ENCODE data around the gene PRMT7.

PRMT7 gene

DNA sequence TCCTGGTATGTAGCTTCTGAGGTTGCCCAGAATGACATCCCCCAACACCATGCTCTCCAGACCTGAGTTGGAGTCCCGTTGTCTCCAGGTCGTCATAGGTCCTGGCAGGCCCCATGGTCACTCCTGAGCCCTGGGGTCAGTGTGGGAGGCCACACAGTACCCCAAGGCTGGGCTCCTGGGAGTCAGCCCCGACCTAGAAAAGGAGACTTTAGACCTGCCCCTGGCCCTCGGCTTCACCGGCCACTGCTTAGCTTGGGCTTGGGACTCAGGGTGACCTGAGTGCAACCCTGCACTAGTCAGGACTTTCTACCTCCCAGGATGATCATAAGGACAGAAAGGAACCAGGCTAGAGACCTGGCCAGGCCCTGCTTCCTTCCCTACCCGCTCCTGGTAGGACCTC lies 65.8 kb downstream of the PRMT7 start:
- no peak for DNase-seq (ENCODE audit: low read depth)

DNA sequence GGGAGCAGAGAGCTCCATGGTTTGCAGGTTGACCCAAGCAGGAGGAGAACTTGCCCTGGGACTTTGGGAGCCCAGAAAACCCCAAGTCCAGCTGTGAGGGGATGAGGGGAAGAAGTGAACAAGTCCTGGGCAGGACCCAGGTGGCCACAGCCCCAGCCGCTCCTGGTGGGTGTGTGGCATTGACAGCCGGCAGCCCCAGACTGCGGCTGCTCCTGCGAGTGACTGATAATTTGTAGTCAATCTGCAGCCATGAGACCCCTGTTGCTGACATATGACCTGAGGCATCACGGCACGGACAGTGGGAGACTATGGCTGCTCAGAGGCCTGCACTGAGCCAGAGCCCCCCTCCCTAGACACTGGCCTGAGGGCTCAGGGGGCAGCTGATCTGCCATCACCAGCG lies 66.4 kb downstream of the PRMT7 start:
- no peak for DNase-seq (ENCODE audit: low read depth)

DNA sequence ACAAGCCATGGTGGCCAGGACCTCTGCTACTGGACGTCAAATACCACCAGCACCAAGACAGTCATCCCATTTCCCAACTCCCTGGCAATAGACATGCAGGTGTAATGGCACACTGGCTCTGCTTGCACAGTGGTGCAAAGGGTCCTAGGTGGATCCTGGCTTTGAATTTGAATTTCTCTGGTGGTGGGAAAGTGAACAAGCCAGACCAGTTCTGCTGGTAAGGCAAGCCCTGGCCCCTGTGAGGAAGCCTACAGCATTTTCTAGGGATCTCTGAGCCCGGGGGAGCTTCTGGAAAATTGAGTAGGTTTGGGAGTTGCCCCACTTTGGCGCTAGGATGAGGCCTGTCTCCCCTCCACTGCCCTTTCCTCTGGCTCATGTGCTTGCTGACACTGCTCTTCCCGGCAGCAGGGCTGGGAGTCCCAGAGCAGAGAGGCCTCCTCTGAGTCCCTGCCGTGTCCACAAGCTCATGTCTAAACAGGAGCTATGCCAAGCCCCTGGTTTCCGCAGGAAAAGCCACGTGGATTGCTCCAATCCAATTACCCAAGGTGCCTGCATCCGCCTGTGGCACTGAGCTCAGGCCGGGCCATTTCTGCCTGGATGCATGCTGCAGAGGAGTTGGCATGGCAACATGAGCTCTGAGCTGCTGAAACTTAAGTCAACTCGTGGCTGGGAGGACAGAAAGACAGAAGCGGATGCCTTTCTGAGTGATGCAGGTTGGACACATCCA lies 67.0 kb downstream of the PRMT7 start:
- DNase-seq (ENCODE audit: low read depth) = no peak

DNA sequence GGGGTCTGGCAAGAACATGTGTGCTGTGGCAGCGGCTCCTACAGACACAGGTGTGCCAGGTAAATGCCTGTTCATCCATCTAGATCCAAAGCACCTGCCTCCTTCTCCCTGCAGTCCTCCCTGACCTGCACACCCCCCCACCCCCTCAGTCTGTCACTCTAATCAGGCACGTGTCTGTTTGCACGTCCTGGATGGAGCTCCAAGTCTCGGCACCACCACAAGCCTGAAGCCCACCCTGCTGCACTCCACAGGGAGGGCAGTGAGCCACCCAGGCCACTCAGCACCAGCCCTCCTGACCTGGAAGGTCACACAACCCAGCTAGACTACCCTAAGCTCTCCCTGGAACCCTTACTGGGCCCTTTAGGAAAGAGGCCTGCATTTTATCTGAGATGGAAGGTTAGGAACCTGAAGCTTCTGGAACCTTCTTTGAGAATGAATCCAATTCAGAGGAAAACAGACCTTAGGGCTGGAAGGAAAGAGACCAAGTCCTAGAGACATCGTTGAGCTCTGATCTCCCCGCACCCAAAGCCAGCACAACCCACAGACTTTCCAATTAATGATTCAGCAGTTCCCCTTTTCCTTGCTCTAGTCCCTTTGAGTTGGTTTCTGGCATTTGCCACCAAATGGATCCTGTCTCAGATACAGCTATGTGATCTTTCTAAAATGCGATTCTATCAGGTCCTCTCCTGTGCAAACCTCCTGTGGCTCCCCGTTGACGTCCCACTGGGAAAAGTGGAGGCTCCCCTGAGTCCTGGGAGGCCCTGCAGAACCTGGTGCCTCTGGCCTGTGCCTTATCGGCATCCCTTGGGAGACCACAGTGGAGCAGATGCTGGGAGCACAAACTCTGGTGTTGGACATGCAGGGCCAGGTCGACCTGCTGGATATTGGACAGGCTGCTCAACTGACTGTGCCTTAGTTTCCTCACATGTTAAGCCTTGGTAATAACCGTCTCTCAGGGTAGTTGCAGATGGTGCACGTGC lies 67.9 kb downstream of the PRMT7 start:
- DNase-seq (ENCODE audit: low read depth) = no peak

DNA sequence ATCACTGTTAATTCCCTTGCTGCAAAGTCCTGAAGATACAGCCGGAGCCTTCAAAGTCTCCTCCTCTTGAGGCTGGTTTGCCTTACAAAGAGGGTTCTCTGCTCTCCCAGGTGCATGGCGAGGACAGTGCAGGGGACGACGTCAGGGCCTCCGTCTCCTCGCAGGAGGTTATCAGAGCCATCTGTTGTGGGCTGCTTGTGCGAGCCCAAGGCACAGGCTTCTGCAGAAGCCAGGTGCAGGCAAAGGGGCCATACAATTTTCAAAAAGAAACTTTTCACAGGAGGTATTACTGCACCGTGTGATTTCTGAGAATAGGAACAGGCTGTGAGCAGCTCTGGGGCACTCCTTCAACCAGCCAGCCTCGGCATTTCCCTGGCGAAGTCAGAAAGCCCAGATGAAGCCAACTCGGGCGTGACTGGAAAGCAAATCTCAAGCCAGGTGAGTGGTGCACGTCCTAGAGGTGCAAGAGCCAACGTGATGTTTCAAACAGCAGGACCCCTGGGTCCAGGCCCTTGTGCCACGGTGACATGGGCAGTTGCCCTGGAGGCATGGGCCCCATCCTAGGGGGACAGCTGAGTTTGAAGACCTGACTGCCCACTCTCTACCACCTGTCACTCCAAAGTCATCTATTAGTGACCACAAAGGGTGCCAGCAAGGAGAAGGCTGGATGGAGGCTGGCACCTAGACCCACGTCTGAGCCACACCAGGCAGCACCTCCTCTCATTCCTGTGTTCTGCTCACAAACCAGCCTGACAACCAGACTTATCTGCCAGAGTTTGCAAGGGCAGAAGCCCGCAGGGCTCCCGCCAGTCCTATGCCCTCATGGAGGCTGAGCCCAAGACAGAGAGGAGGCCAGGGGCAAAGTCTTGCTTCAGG lies 68.9 kb downstream of the PRMT7 start:
- DNase-seq (ENCODE audit: low read depth) = no peak

DNA sequence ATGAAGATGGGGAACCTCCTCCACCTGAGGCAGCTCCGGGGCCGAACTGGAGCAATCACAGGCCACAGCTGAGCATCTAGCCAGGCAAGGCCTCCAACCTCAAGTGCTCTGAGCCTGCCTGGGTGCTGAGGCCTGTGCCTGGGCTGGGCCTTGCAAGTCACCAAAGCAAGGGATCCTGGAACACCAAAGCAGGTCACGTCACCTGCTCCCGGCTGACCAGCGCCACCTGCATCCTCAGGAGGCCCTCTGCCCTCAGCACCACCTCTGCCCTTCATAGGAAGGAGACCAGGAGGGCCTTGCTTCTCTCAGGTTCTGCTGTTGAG lies 69.5 kb downstream of the PRMT7 start:
- no peak for DNase-seq (ENCODE audit: low read depth)

DNA sequence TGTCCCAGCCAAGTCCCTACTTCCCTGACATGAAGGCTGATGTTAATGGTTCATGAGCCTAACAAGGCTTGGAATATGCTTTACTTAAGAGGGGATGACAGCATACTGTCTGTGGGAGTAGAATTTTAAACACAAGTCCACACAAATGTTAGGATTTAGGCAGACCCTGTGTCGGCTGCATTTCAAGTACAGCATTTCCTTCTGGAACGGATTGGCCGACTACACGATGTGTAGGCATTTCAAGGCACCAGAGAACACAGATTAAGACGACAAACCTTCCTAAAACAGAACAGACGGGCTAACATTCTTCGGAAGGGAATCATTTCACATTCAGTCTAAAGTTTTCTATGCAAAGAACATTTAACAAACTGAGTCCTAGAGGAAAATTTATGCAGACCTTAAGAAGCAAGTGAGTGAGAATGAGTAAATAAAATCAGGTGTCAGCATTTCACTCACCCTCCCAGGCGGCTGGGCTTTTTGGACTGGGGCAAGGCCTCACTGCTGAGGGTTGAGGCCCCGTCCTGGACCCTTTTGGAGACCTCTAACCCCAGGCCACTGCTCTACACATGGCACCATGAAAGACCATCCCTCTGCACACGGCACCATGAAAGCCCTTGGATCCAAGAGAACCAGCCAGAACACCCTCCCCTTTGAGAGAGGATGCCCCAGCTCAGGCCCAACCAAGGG lies 70.0 kb downstream of the PRMT7 start:
- no peak for DNase-seq (ENCODE audit: low read depth)

DNA sequence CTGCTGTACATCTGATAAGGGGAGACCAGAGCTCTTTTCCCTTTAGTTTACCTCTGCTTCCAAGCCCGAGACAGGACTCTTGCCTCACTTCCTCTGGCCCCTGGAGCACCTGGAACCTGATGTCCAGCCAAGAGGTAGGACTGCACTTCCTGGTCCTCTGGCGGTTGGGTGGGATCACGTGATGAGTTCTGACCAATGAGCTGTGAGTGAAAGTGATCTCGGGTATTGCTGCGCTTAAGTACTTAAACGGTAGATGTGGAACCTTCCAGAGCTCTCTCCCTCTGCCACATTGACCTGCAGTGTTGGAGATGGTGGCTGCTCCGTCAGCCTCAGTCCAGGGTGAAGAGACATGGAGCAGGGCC lies 70.5 kb downstream of the PRMT7 start:
- no peak for DNase-seq (ENCODE audit: low read depth)

DNA sequence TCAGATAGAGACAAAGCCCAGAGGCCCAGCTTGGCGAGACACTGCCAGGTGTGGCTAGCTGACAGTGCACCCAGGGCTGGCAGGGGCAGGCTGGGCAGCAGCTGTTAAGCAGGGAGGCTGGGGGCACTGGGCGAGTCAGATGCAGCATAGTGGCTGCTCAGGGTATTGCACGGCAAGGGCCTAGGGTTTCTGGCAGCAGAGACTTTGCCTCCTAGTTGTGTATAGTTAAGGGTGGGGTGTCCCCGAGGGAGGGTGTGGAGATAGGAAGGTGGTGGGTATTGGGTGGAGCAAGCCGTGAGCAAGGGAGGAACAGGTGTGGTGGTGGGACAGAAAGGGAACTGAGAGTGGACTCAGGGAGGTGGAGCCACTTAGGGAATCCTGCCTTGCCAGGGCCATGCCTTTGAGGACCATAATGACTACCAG lies 71.5 kb downstream of the PRMT7 start:
- no peak for DNase-seq (ENCODE audit: low read depth)

DNA sequence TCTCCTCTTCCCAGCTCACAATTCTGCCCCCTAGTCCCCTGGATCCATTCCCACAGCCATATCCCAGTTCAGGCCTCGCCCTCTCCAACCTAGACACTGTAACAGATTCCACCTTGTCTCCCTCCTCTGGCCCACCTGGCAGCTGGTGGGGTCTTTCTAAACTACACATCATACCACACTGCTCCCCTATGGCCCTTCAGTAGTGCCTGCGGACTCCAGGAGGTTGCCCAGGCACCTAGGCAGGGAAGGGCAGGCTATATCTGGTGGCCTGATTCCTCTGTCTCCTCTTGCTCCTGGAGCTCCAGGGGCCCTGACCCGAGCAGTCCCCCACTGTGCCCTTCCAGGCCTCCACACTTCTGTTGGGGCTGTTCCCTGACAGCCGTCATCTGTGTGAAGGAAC lies 73.0 kb downstream of the PRMT7 start:
- no peak for DNase-seq (ENCODE audit: low read depth)

DNA sequence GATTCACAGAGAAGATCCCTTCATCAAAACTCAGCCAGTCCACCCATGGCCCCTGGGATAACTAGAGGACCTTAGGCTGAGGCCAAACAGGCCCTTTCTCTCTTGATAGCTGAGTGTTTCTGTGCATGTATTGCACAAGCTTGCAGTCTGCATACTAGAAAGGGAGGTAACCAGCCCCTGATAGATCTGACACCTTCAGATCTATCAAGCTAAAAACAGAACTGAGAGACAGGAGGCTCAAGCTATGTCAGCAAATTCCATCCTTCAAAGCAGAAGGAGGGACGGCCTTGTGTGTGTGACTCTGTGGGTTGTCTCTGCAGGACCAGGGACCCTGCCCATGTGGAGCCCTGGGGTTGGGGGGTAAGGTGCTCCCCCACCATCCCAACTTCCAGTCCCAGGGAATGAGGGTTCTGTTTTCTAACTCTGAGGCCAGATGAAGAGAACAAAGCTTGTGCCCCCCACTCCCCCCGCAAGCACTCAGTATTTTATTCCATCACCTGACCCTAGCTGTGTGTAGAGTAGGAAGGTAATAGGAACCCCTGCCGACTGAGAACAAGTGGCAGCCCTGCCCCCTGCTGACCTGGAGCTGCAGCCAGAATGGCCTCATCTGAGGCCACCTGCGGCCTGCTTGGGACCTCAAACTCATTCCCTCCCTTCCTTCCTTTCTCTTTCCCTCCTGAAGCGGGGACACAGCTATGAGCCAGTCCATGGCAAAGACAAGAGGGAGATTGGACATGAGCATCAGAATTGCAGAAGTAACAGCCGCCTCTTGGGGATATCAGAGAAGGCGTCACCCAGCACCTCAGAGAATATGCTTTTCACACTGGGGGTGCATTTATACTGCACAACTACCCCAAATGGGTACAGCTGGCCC lies 73.7 kb downstream of the PRMT7 start:
- no peak for DNase-seq (ENCODE audit: low read depth)

DNA sequence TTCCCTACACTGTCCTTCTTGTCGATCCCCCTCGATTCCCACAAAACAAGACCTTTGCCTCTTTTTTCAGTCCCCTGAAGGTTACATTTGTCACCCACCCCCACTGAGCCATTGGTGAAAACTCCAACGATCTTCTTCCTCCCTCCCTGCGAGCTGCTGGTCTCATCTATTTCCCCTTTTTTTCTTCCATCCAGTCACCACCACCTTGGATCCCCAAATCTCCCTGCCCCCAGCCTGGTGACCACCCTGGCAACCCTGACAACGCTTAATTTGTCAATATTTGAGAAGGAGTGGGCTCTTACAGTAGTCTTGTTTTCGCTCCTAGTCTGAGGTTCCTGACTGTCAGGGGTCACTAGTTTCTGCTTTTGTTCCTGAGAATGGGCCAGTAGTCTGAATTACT lies 74.6 kb downstream of the PRMT7 start:
- no peak for DNase-seq (ENCODE audit: low read depth)

DNA sequence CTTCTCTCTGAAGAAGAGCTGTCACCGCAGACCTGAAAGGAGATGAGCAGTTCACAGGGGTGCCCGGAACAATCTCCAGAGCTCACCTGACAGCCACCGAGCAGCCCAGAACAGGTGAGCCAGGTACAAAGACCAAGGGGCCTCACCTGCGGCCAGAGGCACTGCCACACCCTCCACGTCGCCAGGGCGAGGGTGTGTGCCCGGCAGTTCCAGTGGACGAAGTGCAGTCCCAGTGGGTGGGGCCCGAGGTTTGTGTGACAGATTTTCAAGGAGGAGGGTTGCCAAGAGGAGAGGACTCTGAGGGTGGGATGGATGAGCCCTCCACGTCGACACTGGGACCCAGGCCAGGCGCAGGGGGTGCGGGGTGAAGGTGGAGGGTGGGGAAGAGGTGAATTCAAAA lies 75.8 kb downstream of the PRMT7 start:
- no peak for DNase-seq (ENCODE audit: low read depth)

DNA sequence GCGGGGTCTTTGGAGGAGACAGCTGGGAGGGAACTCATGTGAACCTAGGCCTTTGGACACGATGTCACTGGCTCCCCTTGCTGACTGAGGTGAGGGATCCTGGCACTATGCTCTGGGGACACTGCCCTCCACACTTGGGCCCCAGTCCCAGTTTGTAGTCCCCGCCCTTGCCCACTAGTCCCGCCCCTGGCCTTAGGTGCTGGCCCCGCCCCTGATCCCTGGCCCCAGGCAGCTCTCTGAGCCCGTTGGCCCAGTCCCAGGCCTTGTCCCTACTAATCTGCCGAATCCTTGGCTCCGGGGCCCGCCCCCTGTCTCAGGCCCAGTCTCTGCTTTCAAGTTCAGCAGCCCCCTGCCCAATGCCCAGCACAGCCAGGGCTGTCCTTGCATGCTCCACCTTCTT lies 76.5 kb downstream of the PRMT7 start:
- no peak for DNase-seq (ENCODE audit: low read depth)

DNA sequence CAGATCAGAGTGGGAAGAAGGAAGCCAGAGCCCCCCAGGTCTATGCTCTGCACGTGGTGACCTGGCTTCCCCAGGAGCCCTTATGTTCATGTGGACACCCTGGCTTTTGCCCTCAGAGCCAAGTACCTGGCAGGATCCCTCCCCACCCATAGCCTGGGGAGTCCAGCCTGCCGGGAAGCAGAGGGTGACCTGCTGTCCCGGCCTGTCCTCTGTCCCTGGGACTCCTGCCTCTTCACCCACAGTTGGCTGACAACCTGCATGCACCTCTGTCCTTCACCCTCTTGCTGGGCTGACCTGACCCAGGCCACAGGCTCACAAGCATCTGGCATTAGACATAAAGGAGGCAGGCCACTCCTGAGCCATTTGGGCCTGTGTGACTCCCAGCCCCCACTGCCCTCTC lies 77.3 kb downstream of the PRMT7 start:
- no peak for DNase-seq (ENCODE audit: low read depth)

DNA sequence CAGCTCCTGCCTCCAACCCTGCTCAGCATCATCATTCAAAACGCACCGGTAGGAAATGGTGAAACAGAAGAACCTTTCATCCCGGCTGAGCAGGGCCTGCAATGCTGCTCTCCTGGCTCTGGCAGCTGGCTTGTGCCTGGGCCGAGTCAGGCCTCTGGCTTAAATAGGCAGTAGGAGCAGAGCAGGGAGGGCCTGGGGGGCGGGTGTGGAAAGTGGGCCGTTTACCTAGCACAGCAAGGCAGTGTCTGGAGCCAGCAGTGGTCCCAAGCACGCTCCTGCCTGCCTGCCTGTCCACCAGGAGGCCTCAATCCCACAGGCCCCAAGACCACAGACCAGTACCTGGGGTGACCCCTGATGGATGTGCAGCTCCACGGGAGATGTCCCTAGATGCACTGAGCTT lies 78.2 kb downstream of the PRMT7 start:
- no peak for DNase-seq (ENCODE audit: low read depth)

DNA sequence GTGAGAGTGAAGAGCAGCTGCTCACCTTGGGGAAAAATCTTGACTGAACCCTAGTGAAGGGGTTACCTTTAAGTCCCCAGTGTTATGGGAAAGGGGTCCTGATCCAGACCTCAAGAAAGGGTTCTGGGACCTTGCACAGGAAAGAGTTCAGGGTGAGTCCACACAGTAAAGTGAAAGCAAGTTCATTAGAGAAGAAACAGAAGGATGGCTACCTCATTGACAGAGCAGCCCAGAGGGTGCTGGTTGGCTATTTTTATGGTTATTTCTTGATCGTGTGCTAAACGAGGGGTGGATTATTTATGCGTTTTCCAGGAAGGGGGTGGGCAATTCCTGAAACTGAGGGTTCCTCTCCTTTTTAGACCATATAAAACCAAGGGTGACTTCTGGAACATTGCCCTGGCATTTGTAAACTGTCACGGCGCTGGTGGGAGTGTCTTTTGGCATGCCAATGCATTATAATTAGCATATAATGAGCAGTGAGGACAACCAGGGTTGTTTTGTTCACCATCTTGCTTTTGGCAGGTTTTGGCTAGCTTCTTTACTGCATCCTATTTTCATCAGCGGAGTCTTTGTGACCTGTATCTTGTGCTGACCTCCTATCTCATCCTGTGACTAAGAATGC lies 79.0 kb downstream of the PRMT7 start:
- DNase-seq (ENCODE audit: low read depth) = no peak

DNA sequence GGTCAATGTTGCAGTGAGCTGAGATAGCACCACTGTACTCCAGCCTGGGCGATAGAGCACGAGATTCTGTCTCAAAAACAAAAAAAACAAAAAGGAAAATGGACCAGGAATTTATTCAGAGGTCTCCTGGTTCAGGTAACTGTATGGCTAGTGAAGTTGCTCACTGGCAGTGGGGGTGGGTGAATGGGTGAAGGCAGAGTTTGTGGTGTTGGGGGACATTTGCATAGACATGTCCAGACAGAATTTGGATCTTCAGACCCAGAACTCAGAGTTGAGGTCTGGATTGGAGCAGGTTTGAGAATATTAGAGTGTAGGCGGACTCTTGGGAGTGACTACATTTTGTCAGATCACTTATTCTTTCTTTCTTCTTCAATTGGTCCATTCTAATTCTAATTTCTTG lies 82.5 kb downstream of the PRMT7 start:
- DNase-seq (ENCODE audit: low read depth) = no peak

DNA sequence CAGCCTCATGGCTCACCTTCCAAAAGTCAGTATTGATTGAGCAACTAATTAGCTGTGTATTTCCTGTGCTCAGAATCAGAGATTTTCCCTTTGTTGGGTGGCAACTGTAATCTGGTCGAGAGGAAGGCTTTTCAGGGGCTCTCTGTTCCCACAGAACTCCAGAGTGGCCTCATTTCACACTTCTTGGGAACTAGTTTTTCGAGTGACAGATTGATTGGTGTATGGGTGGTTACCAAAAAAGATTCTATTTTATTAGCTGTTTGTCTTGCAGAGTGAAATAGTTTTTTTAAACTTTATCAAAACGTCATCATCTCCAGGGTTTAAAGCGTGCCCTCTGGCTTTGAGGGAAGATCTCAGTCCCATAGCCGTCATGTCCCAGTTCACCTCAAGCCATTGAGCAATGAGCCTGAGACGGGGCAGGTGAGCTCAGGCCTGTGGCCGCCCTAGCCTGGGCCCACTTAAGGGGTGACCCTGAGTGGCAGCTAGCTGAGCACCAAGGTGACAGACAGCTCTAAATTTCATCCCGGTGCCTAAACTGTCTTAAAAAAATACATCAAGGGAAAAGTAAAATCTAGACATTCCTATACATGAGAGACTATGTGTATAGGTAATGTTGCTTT lies 84.5 kb downstream of the PRMT7 start:
- DNase-seq (ENCODE audit: low read depth) = no peak

DNA sequence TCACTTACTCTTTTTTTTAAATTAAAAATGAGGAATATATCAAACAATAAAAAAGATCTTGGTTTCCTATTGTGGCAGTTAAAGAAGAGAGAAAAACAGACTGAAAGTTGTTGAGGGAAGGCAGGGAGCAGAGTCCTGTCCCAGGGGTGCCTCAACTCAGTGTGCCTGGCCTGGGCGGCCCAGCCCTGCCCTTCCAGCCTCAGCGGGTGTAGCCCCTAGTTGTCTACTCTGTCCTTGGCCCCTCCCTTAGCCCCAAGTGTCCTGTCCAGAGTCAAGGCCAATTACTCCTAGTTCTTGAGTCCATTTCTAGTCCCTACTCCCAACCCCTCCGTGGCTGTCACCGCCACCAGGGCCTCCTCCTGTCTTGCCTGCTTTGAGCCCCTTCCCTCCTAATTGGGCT lies 85.0 kb downstream of the PRMT7 start:
- no peak for DNase-seq (ENCODE audit: low read depth)
